GM08714 (cell line): Measurements from ENCODE around the gene RBM47.

Experiments used
- H3K4me3 ChIP-seq: fragments of 200-500 bp; sonication (Bioruptor generic); 2 replicates; pipeline ENCODE4 v1.5.1; 2014; ENCODE audit warnings: mild to moderate bottlenecking, low read length, inconsistent platforms
- ZNF274 ChIP-seq: IDR thresholded peaks from 2 replicates; pipeline ENCODE4 v1.6.1; 2012; ENCODE audit warnings: mild to moderate bottlenecking, low read depth, low read length

RBM47 gene

DNA sequence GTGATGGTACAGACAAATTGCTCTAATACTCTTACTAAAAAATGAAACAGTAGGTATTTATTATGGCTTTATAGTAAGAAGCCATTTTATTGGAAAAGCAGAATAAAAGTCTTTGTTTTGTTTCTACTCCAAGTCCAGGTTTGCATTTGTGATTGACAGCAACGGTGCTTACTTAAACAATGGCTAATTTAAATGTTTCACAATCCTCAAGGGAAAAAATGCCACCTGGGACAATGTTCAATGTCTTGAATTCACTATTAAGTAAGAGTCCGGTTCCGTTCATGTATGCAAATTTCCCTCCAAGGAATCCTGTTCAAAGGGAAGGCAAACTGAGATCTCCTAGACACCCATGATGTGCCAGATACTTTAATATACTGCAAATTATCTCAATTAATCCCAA lies 123.6 kb downstream of the RBM47 start:
- no peak overlapping the region for H3K4me3 ChIP-seq
- no peak for TF ChIP-seq ZNF274

DNA sequence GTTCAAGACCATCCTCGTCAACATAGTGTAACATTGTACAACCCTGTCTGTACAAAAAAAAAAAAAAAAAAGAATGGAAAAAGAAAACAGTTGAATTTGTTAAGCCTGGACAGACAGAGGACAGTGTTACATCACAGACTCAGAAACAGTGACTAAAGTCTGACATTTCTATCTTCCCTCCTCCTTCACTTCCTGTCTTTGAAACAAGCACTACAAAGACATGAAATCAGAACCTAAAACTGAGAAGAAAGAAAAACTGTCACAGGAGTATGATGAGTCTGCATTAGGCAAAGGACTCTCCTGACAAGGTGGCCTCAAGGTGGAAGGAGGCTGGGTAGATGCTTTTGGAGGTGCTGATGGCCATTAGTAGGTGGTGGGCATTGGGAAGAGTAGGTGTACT lies 126.7 kb downstream of the RBM47 start:
- no peak for TF ChIP-seq ZNF274
- no peak overlapping the region for H3K4me3 ChIP-seq

- no peak for TF ChIP-seq ZNF274
These were observed 127.4 kb downstream of the RBM47 start for GRCh38 chr4:40502220-40502619.

GRCh38 chr4:40500781-40501180 lies 128.9 kb downstream of the RBM47 start:
- H3K4me3 ChIP-seq = no peak overlapping the region
- no peak for TF ChIP-seq ZNF274

More at GRCh38 chr4:40502220-40502619, 127.4 kb downstream of the RBM47 start:
- H3K4me3 ChIP-seq = no peak overlapping the region

GRCh38 chr4:40493160-40493559 lies 136.5 kb downstream of the RBM47 start:
- TF ChIP-seq ZNF274 = no peak
- no peak overlapping the region for H3K4me3 ChIP-seq

- TF ChIP-seq ZNF274 = no peak
- no peak overlapping the region for H3K4me3 ChIP-seq
These were observed 137.0 kb downstream of the RBM47 start for GRCh38 chr4:40492691-40493090.

DNA sequence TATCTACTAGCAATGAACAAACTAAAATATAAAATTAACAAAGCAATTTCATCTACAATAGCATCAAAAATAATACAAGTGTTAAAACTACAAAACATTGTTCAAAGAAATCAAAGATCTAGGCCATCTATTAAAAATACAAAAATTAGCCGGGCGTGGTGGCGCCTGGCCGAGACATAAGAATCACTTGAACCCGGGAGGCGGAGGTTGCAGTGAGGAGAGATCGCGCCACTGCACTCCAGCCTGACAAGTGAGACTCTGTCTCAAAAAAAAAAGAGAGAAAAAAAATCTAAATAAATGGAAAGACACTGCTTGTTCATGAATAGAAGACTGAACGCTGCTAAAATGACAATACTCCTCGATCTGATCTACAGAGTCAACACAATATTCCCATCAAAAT lies 139.2 kb downstream of the RBM47 start:
- TF ChIP-seq ZNF274 = no peak
- H3K4me3 ChIP-seq = no peak overlapping the region

DNA sequence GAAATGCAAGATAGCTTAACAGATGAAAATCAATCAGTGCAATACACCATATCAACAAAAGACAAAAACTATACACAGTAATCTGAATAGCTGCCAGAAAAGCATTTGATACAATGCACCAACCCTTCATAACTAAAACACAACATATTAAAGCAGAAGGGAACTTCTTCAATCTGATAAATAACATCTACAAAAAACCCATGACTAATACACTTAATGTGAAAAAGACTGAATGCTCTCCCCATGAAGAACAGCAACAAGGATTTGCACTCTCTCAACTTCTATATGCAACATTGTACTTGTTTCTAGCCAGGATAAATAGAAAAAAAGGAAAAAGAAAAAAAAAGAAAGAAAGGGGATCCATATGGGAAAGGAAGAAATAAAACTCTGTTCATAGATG lies 139.7 kb downstream of the RBM47 start:
- no peak overlapping the region for H3K4me3 ChIP-seq
- no peak for TF ChIP-seq ZNF274

- no peak overlapping the region for H3K4me3 ChIP-seq
- no peak for TF ChIP-seq ZNF274
These were observed 143.1 kb downstream of the RBM47 start for GRCh38 chr4:40486534-40486933.

GRCh38 chr4:40484346-40485090 lies 145.1 kb downstream of the RBM47 start:
- no peak for TF ChIP-seq ZNF274
- H3K4me3 ChIP-seq = no peak overlapping the region

- TF ChIP-seq ZNF274 = no peak
- no peak overlapping the region for H3K4me3 ChIP-seq
These were observed 146.5 kb downstream of the RBM47 start for GRCh38 chr4:40482985-40483647.

GRCh38 chr4:40481977-40482376 lies 147.7 kb downstream of the RBM47 start:
- TF ChIP-seq ZNF274 = no peak

GRCh38 chr4:40480291-40480690 lies 149.4 kb downstream of the RBM47 start:
- TF ChIP-seq ZNF274 = no peak
- no peak overlapping the region for H3K4me3 ChIP-seq

More at GRCh38 chr4:40481977-40482376, 147.7 kb downstream of the RBM47 start:
- no peak overlapping the region for H3K4me3 ChIP-seq

- no peak for TF ChIP-seq ZNF274
- H3K4me3 ChIP-seq = no peak overlapping the region
These were observed 150.3 kb downstream of the RBM47 start for GRCh38 chr4:40479378-40479777.

GRCh38 chr4:40475609-40476008 lies 154.1 kb downstream of the RBM47 start:
- TF ChIP-seq ZNF274 = no peak
- H3K4me3 ChIP-seq = no peak overlapping the region
